ENCODE measurements around the gene PRR15.

Gene PRR15

GRCh38 chr7:29593459-29593858 lies 29.8 kb downstream of the PRR15 start:
- Histone ChIP-seq H3K9me3 (ENCODE audit: control insufficient read depth in 2 of 2, low read length in 2 of 2) (no peaks in the 10 kb centered on the region), H3K27ac (ENCODE audit: low read depth in 2 of 2, low read length in 2 of 2) (peak overlapping the region in 1 of 2 donors; percentile 50), H3K4me1 (ENCODE audit: control insufficient read depth in 2 of 2, insufficient read depth in 2 of 2, low read length in 2 of 2) (peaks cover 9 to 22% of the 10 kb centered on the region in 2 donors)

GRCh38 chr7:29596593-29597178 lies 33.1 kb downstream of the PRR15 start:
- H3K9me3 ChIP-seq (ENCODE audit: control insufficient read depth in 2 of 2, low read length in 2 of 2) = no peaks in the 10 kb centered on the region
- H3K27ac ChIP-seq (ENCODE audit: low read depth in 2 of 2, low read length in 2 of 2) = no peak overlapping the region
- peaks cover 11 to 24% of the 10 kb centered on the region in 2 donors for H3K4me1 ChIP-seq (ENCODE audit: control insufficient read depth in 2 of 2, insufficient read depth in 2 of 2, low read length in 2 of 2)

More at GRCh38 chr7:29593459-29593858, 29.8 kb downstream of the PRR15 start:
- H3K36me3 ChIP-seq (ENCODE audit: control insufficient read depth in 2 of 2, insufficient read depth in 2 of 2, low read length in 2 of 2) = no peaks in the 10 kb centered on the region
- peak overlapping the region in 1 of 2 donors; percentile 39 for H3K4me3 ChIP-seq (ENCODE audit: low read length in 2 of 2)
- H3K27me3 ChIP-seq (ENCODE audit: control insufficient read depth in 2 of 2, insufficient read depth in 2 of 2, low read length in 2 of 2) = no peaks in the 10 kb centered on the region
- H3K9ac ChIP-seq (ENCODE audit: low read depth in 1 of 2, low read length in 2 of 2) = no peak overlapping the region

GRCh38 chr7:29597266-29597665 lies 33.6 kb downstream of the PRR15 start:
- no peak overlapping the region for H3K4me3 ChIP-seq (ENCODE audit: low read length in 2 of 2)
- no peaks in the 10 kb centered on the region for H3K36me3 ChIP-seq (ENCODE audit: control insufficient read depth in 2 of 2, insufficient read depth in 2 of 2, low read length in 2 of 2)
- H3K27ac ChIP-seq (ENCODE audit: low read depth in 2 of 2, low read length in 2 of 2) = no peak overlapping the region
- H3K9me3 ChIP-seq (ENCODE audit: control insufficient read depth in 2 of 2, low read length in 2 of 2) = no peaks in the 10 kb centered on the region
- H3K4me1 ChIP-seq (ENCODE audit: control insufficient read depth in 2 of 2, insufficient read depth in 2 of 2, low read length in 2 of 2) = peaks cover 11 to 21% of the 10 kb centered on the region in 2 donors
- H3K9ac ChIP-seq (ENCODE audit: low read depth in 1 of 2, low read length in 2 of 2) = no peak overlapping the region
- no peaks in the 10 kb centered on the region for H3K27me3 ChIP-seq (ENCODE audit: control insufficient read depth in 2 of 2, insufficient read depth in 2 of 2, low read length in 2 of 2)

More at GRCh38 chr7:29596593-29597178, 33.1 kb downstream of the PRR15 start:
- Histone ChIP-seq H3K27me3 (ENCODE audit: control insufficient read depth in 2 of 2, insufficient read depth in 2 of 2, low read length in 2 of 2) (no peaks in the 10 kb centered on the region), H3K9ac (ENCODE audit: low read depth in 1 of 2, low read length in 2 of 2) (no peak overlapping the region), H3K4me3 (ENCODE audit: low read length in 2 of 2) (no peak overlapping the region), H3K36me3 (ENCODE audit: control insufficient read depth in 2 of 2, insufficient read depth in 2 of 2, low read length in 2 of 2) (no peaks in the 10 kb centered on the region)

- H3K27me3 ChIP-seq (ENCODE audit: control insufficient read depth in 2 of 2, insufficient read depth in 2 of 2, low read length in 2 of 2) = no peaks in the 10 kb centered on the region
- peak overlapping the region in 1 of 2 donors; percentile 13 for H3K9ac ChIP-seq (ENCODE audit: low read depth in 1 of 2, low read length in 2 of 2)
- no peaks in the 10 kb centered on the region for H3K36me3 ChIP-seq (ENCODE audit: control insufficient read depth in 2 of 2, insufficient read depth in 2 of 2, low read length in 2 of 2)
- H3K9me3 ChIP-seq (ENCODE audit: control insufficient read depth in 2 of 2, low read length in 2 of 2) = no peaks in the 10 kb centered on the region
- H3K4me1 ChIP-seq (ENCODE audit: control insufficient read depth in 2 of 2, insufficient read depth in 2 of 2, low read length in 2 of 2) = peaks cover 11 to 16% of the 10 kb centered on the region in 2 donors
- peak overlapping the region in 1 of 2 donors; percentile 42 for H3K4me3 ChIP-seq (ENCODE audit: low read length in 2 of 2)
- H3K27ac ChIP-seq (ENCODE audit: low read depth in 2 of 2, low read length in 2 of 2) = peak overlapping the region; percentile 82 to 92
Measured at GRCh38 chr7:29598137-29598536, 34.5 kb downstream of the PRR15 start.

GRCh38 chr7:29598613-29599012 lies 35.0 kb downstream of the PRR15 start:
- no peaks in the 10 kb centered on the region for H3K9me3 ChIP-seq (ENCODE audit: control insufficient read depth in 2 of 2, low read length in 2 of 2)
- H3K27me3 ChIP-seq (ENCODE audit: control insufficient read depth in 2 of 2, insufficient read depth in 2 of 2, low read length in 2 of 2) = no peaks in the 10 kb centered on the region
- peak overlapping the region; percentile 82 to 92 for H3K27ac ChIP-seq (ENCODE audit: low read depth in 2 of 2, low read length in 2 of 2)
- H3K4me3 ChIP-seq (ENCODE audit: low read length in 2 of 2) = peak overlapping the region in 1 of 2 donors; percentile 42
- no peaks in the 10 kb centered on the region for H3K36me3 ChIP-seq (ENCODE audit: control insufficient read depth in 2 of 2, insufficient read depth in 2 of 2, low read length in 2 of 2)
- peak overlapping the region in 1 of 2 donors; percentile 13 for H3K9ac ChIP-seq (ENCODE audit: low read depth in 1 of 2, low read length in 2 of 2)
- H3K4me1 ChIP-seq (ENCODE audit: control insufficient read depth in 2 of 2, insufficient read depth in 2 of 2, low read length in 2 of 2) = peaks cover 11 to 16% of the 10 kb centered on the region in 2 donors

GRCh38 chr7:29599026-29599425 lies 35.4 kb downstream of the PRR15 start:
- H3K27ac ChIP-seq (ENCODE audit: low read depth in 2 of 2, low read length in 2 of 2) = peak overlapping the region; percentile 82 to 92
- H3K9me3 ChIP-seq (ENCODE audit: control insufficient read depth in 2 of 2, low read length in 2 of 2) = no peaks in the 10 kb centered on the region
- peaks cover 11 to 16% of the 10 kb centered on the region in 2 donors for H3K4me1 ChIP-seq (ENCODE audit: control insufficient read depth in 2 of 2, insufficient read depth in 2 of 2, low read length in 2 of 2)
- no peak overlapping the region for H3K4me3 ChIP-seq (ENCODE audit: low read length in 2 of 2)
- H3K36me3 ChIP-seq (ENCODE audit: control insufficient read depth in 2 of 2, insufficient read depth in 2 of 2, low read length in 2 of 2) = no peaks in the 10 kb centered on the region
- H3K9ac ChIP-seq (ENCODE audit: low read depth in 1 of 2, low read length in 2 of 2) = peak overlapping the region in 1 of 2 donors; percentile 41
- no peaks in the 10 kb centered on the region for H3K27me3 ChIP-seq (ENCODE audit: control insufficient read depth in 2 of 2, insufficient read depth in 2 of 2, low read length in 2 of 2)

GRCh38 chr7:29600661-29601060 lies 37.0 kb downstream of the PRR15 start:
- Histone ChIP-seq H3K9me3 (ENCODE audit: control insufficient read depth in 2 of 2, low read length in 2 of 2) (no peaks in the 10 kb centered on the region), H3K4me1 (ENCODE audit: control insufficient read depth in 2 of 2, insufficient read depth in 2 of 2, low read length in 2 of 2) (peaks cover 11 to 23% of the 10 kb centered on the region in 2 donors), H3K27ac (ENCODE audit: low read depth in 2 of 2, low read length in 2 of 2) (no peak overlapping the region), H3K36me3 (ENCODE audit: control insufficient read depth in 2 of 2, insufficient read depth in 2 of 2, low read length in 2 of 2) (no peaks in the 10 kb centered on the region), H3K9ac (ENCODE audit: low read depth in 1 of 2, low read length in 2 of 2) (no peak overlapping the region), H3K27me3 (ENCODE audit: control insufficient read depth in 2 of 2, insufficient read depth in 2 of 2, low read length in 2 of 2) (no peaks in the 10 kb centered on the region), H3K4me3 (ENCODE audit: low read length in 2 of 2) (no peak overlapping the region)

- no peaks in the 10 kb centered on the region for H3K27me3 ChIP-seq (ENCODE audit: control insufficient read depth in 2 of 2, insufficient read depth in 2 of 2, low read length in 2 of 2)
- no peak overlapping the region for H3K27ac ChIP-seq (ENCODE audit: low read depth in 2 of 2, low read length in 2 of 2)
- H3K36me3 ChIP-seq (ENCODE audit: control insufficient read depth in 2 of 2, insufficient read depth in 2 of 2, low read length in 2 of 2) = no peaks in the 10 kb centered on the region
- no peak overlapping the region for H3K9ac ChIP-seq (ENCODE audit: low read depth in 1 of 2, low read length in 2 of 2)
- no peak overlapping the region for H3K4me3 ChIP-seq (ENCODE audit: low read length in 2 of 2)
- peaks cover 17 to 41% of the 10 kb centered on the region in 2 donors for H3K4me1 ChIP-seq (ENCODE audit: control insufficient read depth in 2 of 2, insufficient read depth in 2 of 2, low read length in 2 of 2)
- no peaks in the 10 kb centered on the region for H3K9me3 ChIP-seq (ENCODE audit: control insufficient read depth in 2 of 2, low read length in 2 of 2)
Measured at GRCh38 chr7:29604052-29604451, 40.4 kb downstream of the PRR15 start.

- Histone ChIP-seq H3K9me3 (ENCODE audit: control insufficient read depth in 2 of 2, low read length in 2 of 2) (no peaks in the 10 kb centered on the region), H3K4me1 (ENCODE audit: control insufficient read depth in 2 of 2, insufficient read depth in 2 of 2, low read length in 2 of 2) (peaks cover 15 to 44% of the 10 kb centered on the region in 2 donors), H3K27ac (ENCODE audit: low read depth in 2 of 2, low read length in 2 of 2) (no peak overlapping the region), H3K36me3 (ENCODE audit: control insufficient read depth in 2 of 2, insufficient read depth in 2 of 2, low read length in 2 of 2) (no peaks in the 10 kb centered on the region), H3K27me3 (ENCODE audit: control insufficient read depth in 2 of 2, insufficient read depth in 2 of 2, low read length in 2 of 2) (no peaks in the 10 kb centered on the region), H3K9ac (ENCODE audit: low read depth in 1 of 2, low read length in 2 of 2) (no peak overlapping the region), H3K4me3 (ENCODE audit: low read length in 2 of 2) (no peak overlapping the region)
Measured at GRCh38 chr7:29604702-29605101, 41.1 kb downstream of the PRR15 start.

GRCh38 chr7:29605671-29606070 lies 42.0 kb downstream of the PRR15 start:
- Histone ChIP-seq H3K27ac (ENCODE audit: low read depth in 2 of 2, low read length in 2 of 2) (peak overlapping the region; percentile 86 to 89), H3K9me3 (ENCODE audit: control insufficient read depth in 2 of 2, low read length in 2 of 2) (no peaks in the 10 kb centered on the region), H3K9ac (ENCODE audit: low read depth in 1 of 2, low read length in 2 of 2) (no peak overlapping the region)

More at GRCh38 chr7:29605671-29606070, 42.0 kb downstream of the PRR15 start:
- Histone ChIP-seq H3K4me3 (ENCODE audit: low read length in 2 of 2) (no peak overlapping the region), H3K4me1 (ENCODE audit: control insufficient read depth in 2 of 2, insufficient read depth in 2 of 2, low read length in 2 of 2) (peaks cover 18 to 46% of the 10 kb centered on the region in 2 donors), H3K36me3 (ENCODE audit: control insufficient read depth in 2 of 2, insufficient read depth in 2 of 2, low read length in 2 of 2) (no peaks in the 10 kb centered on the region), H3K27me3 (ENCODE audit: control insufficient read depth in 2 of 2, insufficient read depth in 2 of 2, low read length in 2 of 2) (no peaks in the 10 kb centered on the region)

Measured in mucosa of rectum (tissue), 2 donors.